GM12801 (cell line): ENCODE results near the gene HEPHL1.

Experiments
- TF ChIP-seq, protein P1 (sequence below): IDR thresholded peaks from one replicate; pipeline ENCODE4 v1.5.1; 2011; ENCODE audit warnings: control low read depth; ENCODE audit not compliant: insufficient read length; ENCODE audit errors: extremely low read depth

HEPHL1 gene

DNA sequence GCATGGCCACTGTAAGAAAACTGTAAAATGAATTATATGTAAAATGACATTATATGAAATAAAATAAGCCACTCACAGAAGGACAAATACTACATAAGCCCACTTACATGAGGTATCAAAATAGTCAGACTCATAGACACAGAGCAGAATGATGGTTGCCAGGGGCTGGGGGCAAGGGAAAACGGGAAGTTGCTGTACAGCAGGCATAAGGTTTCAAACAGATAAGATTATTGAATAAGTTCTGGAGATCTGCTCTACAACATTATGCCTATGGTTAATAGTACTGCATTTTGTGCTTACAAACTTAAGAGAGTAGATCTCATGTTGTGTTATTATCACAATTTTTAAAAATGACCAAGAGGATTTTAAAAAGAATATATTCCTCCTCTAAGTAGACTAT lies 32.7 kb upstream of the HEPHL1 start:
- TF ChIP-seq, protein P1, sequence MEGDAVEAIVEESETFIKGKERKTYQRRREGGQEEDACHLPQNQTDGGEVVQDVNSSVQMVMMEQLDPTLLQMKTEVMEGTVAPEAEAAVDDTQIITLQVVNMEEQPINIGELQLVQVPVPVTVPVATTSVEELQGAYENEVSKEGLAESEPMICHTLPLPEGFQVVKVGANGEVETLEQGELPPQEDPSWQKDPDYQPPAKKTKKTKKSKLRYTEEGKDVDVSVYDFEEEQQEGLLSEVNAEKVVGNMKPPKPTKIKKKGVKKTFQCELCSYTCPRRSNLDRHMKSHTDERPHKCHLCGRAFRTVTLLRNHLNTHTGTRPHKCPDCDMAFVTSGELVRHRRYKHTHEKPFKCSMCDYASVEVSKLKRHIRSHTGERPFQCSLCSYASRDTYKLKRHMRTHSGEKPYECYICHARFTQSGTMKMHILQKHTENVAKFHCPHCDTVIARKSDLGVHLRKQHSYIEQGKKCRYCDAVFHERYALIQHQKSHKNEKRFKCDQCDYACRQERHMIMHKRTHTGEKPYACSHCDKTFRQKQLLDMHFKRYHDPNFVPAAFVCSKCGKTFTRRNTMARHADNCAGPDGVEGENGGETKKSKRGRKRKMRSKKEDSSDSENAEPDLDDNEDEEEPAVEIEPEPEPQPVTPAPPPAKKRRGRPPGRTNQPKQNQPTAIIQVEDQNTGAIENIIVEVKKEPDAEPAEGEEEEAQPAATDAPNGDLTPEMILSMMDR, result no peak

DNA sequence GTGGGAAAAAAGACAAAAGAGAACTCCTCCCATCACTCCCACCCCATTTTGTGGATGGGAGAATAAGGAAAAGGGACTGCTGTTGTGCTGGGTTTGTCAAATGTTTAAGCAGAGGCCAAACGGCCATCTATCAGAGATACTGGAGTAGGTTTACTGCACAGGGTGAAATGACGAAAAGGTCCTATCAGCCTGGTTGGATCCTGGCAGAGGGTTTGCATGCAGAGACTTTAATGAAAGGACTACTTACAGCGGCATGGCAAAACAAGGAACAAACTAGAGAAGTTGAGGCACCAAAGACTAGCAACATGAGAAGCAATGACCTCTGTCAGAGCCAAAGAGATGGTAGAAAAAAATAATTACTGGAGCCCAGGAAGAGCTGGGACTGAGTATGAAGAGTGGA lies 32.2 kb upstream of the HEPHL1 start:
- TF ChIP-seq, protein P1, result no peak

DNA sequence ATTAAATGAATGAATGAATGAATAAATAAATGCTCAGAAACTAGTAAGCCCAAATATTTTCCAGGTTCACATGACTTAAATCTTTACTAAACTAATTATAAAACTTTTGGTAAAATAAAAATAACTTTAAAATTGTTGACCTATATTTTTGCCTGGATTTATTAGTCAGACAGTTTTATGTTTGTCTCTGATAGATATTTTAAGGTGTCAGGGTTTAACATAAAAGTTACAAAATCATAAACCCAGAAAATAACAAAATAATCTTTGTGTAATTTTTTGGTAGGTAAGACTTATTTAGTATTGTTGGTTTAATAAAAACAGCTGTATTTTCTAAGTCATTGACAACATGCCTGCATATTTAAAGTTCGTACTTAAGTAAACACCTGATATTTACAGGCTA lies 27.4 kb upstream of the HEPHL1 start:
- TF ChIP-seq, protein P1, result no peak

DNA sequence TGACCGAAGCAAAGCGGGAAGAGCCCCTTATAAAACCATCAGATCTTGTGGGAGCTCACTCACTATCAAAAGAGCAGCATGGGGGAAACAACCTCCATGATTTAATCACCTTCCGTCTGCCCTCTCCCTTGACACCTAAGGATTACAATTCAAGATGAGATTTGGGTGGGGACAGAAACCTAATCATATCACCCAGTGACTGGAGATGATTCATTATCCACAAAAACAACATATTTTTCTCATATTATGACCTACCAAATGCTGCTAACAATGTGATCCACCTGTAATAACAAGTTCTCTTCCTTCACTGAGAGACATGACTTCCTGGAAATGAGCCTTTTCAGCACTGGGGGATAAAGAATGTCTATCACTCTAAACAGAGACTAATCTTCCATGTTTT lies 23.4 kb upstream of the HEPHL1 start:
- TF ChIP-seq, protein P1, result no peak

DNA sequence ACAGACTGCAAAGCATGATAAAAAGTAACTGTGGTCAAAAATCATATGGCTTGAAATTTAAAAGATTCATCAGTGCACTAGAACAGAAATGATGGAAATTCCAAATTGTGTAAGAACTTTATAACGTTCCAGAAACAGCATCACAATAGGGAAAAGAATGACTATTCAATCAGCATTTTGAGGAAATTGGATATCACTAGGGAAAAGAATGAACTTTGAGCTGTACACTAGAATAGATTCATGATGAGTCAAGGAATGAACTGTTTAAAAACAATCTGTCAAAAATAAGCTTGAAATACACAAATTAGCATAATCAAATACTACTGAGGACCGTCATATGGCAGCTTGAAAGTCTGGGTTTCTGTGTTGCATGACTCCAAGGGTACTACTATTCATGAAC lies 20.5 kb upstream of the HEPHL1 start:
- TF ChIP-seq, protein P1, result no peak

DNA sequence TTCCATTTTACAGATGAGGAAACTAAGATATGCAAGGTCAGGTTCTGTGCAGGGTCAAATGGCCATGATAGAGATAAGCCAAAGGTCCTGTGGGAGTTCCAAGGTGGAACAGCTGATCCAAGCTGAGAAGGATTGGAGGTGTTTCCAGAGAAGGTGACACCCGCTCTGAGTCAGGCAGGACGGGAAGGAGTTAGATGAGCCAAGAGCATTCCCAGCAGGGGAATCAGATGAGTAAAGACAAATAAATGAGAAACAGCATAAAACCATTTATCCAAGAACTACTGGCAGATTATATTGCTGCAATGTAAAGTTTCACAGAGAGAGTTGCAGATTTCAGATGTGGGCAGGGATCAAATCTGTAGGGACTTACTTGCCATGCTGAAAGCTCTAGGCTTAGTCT lies 18.9 kb upstream of the HEPHL1 start:
- TF ChIP-seq, protein P1, result no peak

DNA sequence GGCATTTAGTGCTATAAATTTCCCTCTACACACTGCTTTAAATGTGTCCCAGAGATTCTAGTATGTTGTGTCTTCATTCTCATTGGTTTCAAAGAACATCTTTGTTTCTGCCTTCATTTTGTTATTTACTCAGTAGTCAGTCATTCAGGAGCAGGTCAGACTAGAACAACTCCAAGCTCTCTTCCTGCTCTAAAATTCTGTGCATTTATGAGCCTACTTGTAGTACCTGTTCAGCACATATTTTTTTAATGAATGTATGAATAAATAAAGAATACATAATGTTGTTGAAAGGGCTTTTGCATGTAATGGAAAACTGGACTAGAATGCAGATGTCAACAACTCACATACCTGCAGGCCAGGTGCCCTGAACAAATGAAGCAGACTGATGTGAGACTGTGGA lies 13.7 kb upstream of the HEPHL1 start:
- TF ChIP-seq, protein P1, result no peak

DNA sequence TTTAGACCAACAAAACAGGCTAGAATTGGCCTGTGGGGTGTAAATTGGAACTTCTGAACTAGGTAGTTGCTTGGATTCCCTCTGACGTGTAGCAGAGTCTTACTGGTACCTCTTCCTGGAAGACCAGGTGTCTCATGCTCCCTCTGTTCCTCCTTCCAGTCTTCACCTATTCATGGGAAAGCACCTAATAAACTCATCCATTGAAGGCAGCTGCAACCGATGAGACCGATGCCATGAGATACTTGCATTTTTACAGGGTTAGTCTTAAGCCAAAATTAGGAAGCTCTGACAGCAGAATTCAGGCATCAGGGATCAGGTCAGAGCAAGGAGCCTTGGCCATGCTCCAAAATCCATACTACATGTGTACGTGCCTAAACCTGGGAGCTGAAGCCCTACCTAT lies 13.2 kb upstream of the HEPHL1 start:
- TF ChIP-seq, protein P1, result no peak
